GM19455 (cell line): ENCODE data around the gene EFNA3.
A peak's percentile ranks its signal among the peaks of the same experiment; 100 is the strongest.

Source experiments
- ATAC-seq: cut with Tn5 transposase; IDR thresholded peaks from one replicate; pipeline ENCODE4 v1.9.1; 2021; ENCODE audit not compliant: unreplicated experiment

The EFNA3 gene

DNA sequence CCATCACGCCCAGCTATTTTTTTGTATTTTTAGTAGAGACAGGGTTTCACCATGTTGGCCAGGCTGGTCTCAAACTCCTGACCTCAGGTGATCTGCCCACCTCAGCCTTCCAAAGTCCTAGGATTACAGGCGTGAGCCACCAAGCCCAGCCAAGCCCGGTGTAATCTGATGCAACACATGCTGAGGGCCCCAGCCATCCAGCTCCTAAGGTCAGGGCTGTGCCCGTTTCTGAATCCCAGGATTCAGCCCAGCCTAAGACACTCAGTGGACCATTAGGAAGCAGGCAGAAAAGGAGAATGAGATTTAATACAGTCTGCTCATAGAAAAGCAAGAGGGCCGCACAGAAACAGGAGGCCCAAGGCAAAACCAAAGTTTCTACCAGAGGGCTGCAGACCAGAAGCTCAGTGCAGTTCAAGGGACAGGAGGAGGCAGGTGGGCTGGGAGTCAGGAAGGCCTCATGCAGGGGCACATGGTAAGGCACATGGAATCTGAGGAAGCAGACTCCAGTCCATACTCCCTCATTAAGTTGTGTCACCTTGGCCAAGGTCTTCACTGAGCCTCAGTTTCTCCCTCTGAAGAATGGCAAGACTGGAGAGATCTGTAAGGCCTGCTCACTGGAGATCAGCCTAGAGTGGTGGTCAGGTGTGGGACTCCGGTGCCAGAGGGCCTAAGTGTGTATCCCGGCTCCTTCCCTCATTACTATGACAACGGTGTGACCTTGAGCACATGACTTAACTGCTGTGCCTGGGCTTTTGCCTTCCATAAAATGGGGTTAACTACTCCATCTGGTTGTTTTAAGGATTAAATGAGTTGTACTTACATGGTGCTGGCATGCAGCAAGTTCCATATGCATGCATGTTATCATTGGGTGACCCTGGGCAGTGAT, 29.9 kb upstream of the EFNA3 start:
- ATAC-seq = no peak

DNA sequence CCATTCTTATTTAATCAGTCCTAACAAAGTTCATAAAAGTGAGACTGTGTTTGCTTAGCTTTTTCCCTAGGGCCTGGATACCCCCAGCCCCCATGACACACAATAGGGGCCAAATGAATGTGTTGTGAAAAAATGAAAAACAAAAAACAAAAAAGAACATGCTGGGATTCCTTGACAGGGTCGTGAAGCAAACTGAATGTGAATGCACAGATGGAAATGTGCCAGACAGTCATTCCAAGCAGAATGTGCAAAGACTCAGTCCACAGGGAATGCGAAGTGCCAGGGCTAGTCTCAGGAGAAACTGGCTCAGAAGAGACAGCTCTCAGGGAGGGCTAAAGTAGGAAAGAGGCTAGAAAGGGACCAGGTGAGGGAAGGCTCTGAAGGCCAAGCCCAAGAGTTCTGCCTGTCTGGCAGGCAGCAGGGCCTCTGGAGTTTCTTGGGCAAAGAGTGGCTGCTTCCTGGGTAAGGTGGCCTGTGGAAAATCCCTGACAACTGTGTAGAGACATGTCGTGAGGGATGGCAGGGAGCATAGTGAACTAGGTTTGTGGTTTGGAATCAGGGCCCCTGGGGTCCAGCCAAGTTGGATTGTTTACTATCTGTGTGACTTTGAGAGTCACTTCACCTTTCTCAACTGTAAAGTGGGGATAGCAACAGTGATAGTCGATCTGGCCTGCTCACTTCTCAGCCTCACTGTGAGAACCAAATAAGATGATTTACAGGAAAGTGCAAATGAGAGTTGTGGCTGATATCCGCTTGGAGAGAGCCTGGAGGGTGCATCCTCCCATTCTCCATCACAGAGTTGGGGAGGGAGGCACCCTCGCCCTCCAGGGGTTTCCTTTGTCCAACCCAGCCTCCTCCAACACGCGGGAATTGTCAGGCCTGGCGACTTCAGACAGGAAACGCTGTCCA, 28.7 kb upstream of the EFNA3 start:
- ATAC-seq = no peak

GRCh38 chr1:155050560-155051341, 27.9 kb upstream of the EFNA3 start, which contains the start of gene ADAM15:
ADAM15 (plus strand) TSS chr1:155051316; CDS start chr1:155051387, 71 bp downstream.
- peak; percentile 61 for ATAC-seq

- no peak for ATAC-seq
These were observed 27.3 kb upstream of the EFNA3 start for GRCh38 chr1:155051342-155051776.

DNA sequence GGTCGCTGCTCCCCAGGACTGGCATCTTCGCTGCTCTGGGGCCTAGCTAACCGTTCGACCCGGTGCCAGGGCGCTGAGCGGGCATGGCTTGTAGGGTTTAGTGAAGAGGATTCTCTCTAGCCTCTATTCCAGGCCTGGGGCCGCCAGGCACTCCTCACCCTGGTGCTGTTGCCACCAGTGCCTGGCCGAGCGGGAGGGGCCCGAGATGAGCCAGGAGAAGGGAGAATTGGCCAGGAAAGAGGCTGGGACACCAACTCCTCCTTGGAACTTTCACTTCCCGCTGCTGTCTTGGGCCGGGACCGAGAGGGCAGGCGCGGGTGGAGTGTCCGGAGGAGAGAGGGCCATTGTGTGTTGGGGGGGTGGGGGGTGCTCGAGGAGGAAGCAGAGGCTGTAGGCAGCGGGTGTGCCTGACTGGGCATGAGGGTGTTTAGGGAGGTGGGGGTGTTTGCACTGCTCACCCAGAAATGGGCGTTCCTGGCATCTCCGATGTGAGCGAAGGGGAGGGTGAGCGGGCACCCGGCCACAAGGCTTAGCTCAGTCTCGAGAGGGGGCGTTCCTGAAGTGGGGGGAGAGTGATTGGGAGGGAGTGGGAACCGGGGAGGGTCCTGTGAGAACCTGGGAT, 26.7 kb upstream of the EFNA3 start:
- ATAC-seq = no peak

GRCh38 chr1:155052439-155053395, 25.9 kb upstream of the EFNA3 start:
- no peak for ATAC-seq

DNA sequence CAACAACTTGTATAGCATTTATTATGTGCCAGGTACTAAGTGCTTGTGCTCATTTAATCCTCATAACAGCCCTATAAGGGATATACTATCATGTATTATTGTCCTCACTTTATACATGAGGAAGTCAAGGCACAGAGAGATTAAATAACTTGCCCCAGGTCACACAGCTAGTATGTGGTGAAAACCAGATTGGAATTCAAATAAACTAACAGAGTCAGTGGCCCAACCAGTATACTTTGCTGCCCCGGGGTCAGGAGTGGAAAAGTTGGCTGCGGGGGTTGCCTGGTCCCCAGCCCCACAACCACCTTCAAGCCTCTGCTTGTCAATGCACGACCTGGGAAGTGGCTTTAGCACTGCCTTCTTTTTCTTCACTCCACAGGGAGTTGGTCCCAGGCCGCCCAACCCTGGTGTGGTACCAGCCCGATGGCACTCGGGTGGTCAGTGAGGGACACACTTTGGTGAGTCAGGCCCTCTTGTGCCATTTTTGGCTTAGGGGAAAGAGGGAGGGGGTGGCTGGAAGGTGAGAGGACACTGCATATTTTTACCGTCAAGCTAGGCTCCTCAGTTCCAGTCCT, 25.0 kb upstream of the EFNA3 start:
- ATAC-seq = no peak

- no peak for ATAC-seq
These were observed 21.5 kb upstream of the EFNA3 start for GRCh38 chr1:155057104-155057503.

DNA sequence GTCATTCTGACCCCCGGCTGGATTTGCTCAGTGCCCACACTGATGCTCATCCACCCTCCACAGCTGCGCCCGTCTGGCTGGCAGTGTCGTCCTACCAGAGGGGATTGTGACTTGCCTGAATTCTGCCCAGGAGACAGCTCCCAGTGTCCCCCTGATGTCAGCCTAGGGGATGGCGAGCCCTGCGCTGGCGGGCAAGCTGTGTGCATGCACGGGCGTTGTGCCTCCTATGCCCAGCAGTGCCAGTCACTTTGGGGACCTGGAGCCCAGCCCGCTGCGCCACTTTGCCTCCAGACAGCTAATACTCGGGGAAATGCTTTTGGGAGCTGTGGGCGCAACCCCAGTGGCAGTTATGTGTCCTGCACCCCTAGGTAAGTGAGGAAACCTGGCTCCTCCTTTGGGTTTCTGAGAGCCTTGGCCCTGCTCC, 20.8 kb upstream of the EFNA3 start:
- no peak for ATAC-seq

GRCh38 chr1:155060736-155061135, 17.9 kb upstream of the EFNA3 start:
- no peak for ATAC-seq

DNA sequence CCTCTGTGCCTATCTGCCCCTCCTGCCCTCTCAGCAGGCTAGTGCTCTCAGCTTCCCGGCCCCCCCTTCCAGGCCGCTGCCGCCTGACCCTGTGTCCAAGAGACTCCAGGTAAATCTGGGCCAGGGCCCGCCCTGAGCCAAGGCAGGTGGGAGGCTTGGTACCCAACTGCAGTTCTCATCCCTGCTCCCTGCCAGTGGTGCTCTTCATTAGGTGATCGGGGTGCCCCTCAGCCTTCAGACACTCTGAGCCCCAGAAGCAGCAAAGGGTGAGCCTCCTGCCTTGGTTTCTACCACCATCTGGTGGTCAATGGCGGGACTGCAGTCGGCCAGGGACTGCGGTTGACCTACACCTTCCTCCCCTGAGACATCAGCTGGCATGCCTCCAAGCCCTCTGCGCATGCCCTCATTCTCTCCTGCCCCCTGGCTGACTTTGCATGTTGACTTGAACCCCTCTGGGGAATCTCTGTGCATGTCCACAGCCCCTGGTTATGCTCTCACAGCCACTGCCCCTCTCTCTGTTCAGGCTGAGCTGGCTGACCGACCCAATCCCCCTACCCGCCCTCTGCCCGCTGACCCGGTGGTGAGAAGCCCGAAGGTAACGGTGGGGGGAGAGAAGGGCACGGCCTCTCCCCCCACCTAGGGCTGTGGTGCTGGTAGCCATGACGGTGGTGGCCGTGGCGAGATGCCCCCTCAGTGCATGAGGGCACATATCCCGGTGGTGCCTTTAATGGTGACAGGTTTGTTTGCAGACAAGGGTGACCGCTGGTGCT, 17.1 kb upstream of the EFNA3 start:
- no peak for ATAC-seq

DNA sequence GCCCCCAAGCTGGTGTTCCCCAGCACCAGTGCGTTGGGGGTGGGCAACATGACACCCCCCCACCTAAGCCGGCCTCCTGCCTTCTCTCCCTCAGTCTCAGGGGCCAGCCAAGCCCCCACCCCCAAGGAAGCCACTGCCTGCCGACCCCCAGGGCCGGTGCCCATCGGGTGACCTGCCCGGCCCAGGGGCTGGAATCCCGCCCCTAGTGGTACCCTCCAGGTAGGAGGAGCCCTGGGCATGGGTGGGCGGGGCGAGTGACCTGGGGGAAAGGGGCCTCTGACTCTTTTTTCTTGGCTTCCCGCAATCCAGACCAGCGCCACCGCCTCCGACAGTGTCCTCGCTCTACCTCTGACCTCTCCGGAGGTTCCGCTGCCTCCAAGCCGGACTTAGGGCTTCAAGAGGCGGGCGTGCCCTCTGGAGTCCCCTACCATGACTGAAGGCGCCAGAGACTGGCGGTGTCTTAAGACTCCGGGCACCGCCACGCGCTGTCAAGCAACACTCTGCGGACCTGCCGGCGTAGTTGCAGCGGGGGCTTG, 16.4 kb upstream of the EFNA3 start:
- no peak for ATAC-seq

GRCh38 chr1:155062702-155063411, 15.8 kb upstream of the EFNA3 start:
- no peak for ATAC-seq

DNA sequence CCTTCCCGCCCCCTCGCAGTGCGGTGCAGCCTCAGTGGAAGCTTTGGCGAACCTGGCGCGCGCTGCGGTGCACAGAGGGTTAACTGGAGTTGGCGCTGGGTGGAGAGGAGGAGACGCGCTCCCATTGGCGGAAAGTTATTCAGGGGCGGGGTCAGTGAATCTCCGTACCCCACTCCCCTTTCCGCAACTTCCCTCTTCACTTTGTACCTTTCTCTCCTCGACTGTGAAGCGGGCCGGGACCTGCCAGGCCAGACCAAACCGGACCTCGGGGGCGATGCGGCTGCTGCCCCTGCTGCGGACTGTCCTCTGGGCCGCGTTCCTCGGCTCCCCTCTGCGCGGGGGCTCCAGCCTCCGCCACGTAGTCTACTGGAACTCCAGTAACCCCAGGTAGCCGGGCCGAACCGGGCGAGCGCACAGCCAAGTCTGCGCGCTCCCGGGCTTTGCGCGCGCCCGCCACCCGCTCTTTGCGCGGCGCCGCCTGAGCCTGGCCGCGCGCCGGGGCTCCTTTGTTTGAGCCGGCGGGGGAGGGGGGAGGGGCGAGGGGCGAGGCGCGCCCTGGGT, 15.0 kb upstream of the EFNA3 start, which contains the start of gene EFNA4:
Gene EFNA4, plus strand, starts transcription at position 191 of the 561 bp plus-strand sequence. Its CDS starts 84 bp downstream, at position 275.
- peak; percentile 66 for ATAC-seq

- ATAC-seq = no peak
These were observed 14.4 kb upstream of the EFNA3 start for GRCh38 chr1:155064111-155064831.

- ATAC-seq = no peak
These were observed 13.7 kb upstream of the EFNA3 start for GRCh38 chr1:155064832-155065429.
